Spleen (tissue), 7 donors: ENCODE data around the gene ANKRD13B.

Experiments used
- CTCF ChIP-seq, 11 experiments: fragments of 200-600 bp in 7 of 11; fragments of 450-650 bp in 4 of 11; sonication (generic) in 4 of 11; IDR thresholded peaks in 8 of 11; conservative IDR thresholded peaks in 3 of 11; 1 replicate in 7 of 11; 2 replicates in 4 of 11; pipeline versions ENCODE4 v1.4.0 to v1.8.0; 2016 to 2021; ENCODE audit warnings: antibody characterized with exemption in 11 of 11, inconsistent platforms in 4 of 11, mild to moderate bottlenecking in 1 of 11
- POLR2AphosphoS5 ChIP-seq, 3 donors: sonication (generic); formaldehyde crosslinking; IDR thresholded peaks; one replicate each; pipeline ENCODE4 v1.5.1; 2017; ENCODE audit warnings: antibody characterized with exemption in 3 of 3
- donor health status: DM: no; HTN: no; CAD: no; lungs with moderate emphysema.
- donor health status: DM: no; HTN: no; CAD: no.
- donor health status: DM: no; HTN: no; CAD: no.

GRCh38 chr17:29627951-29628350, 35.0 kb downstream of the ANKRD13B start:
- TF ChIP-seq CTCF (IDR thresholded peaks at IDR 0.05 in 8 of 11, conservative IDR thresholded peaks at IDR 0.05 in 3 of 11): no peak
- TF ChIP-seq POLR2AphosphoS5 (IDR thresholded peaks at IDR 0.05): no peak
